ENCODE results near the gene FOXP4.

Gene FOXP4

DNA sequence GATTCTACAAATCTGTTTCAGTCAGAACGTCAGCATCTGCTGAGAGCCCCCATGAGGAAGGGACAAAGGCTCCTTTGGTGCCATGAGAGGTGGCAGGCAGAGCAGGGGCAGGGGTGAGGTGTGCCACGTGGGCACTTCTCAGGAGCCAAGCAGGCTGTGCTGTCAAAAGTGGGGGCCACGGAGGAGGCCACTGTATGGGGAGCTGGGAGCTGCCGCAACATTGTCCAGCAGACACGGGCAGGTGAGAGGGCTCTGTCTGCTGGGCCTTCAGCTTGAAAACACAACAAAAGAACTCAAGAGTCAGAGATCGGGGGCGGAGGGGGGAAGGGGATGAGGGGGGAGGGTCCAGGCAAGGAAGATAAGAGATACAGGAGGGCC lies 21.6 kb upstream of the FOXP4 start:
- H3K9me3 ChIP-seq (ENCODE audit: control insufficient read depth, low read length), result no peaks in the 10 kb centered on the region
- no peaks in the 10 kb centered on the region for H3K36me3 ChIP-seq (ENCODE audit: control insufficient read depth, insufficient read depth, low read length, severe bottlenecking)
- H3K9ac ChIP-seq (ENCODE audit: low read length), result no peak overlapping the region
- no peaks in the 10 kb centered on the region for H3K4me1 ChIP-seq (ENCODE audit: control insufficient read depth, insufficient read depth, low read length)
- H3K4me3 ChIP-seq (ENCODE audit: low read length), result no peak overlapping the region
- H3K27me3 ChIP-seq (replicated peaks; ENCODE audit: control insufficient read depth, insufficient read depth, low read length), result peaks cover 66% of the 10 kb centered on the region
- DNase-seq (ENCODE audit: low read depth), result no peak

DNA sequence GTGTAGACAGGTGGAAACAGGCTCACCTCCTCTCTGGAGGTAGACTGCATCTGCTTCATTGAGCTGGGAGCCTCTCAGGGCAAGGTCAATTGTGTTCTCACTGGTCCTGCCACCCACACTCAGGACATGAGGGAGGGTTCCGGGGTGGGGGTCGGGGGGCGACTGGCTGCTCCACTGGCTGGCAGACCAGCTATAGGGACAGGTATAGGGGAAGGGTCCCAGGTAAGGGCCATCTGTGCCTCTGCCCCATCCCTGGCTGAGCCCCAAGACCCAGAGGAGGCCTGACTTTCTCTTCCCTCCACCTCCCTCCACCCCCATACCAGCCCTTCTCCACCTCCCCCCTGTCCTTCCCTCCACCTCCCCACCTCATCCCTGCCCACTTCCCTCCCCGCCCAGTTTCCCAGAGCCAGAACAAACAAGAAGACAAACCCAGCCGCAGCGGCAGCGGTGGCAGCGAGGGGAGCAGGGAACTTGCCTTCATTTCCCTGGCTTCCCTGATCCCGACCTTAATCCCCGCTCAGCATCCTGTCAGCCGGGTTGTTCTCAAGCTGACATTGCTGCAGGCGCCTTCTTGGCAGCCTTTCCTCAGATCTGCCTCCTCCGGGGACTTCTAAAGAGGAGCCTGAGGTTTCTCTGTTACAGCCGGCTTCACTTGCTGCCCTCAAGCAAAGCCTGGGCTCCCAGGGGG lies 18.3 kb upstream of the FOXP4 start:
- Histone ChIP-seq H3K27me3 (replicated peaks; ENCODE audit: control insufficient read depth, insufficient read depth, low read length) (peaks cover 52% of the 10 kb centered on the region), H3K9me3 (ENCODE audit: control insufficient read depth, low read length) (no peaks in the 10 kb centered on the region), H3K4me1 (ENCODE audit: control insufficient read depth, insufficient read depth, low read length) (peaks cover 14% of the 10 kb centered on the region), H3K4me3 (ENCODE audit: low read length) (no peak overlapping the region), H3K36me3 (ENCODE audit: control insufficient read depth, insufficient read depth, low read length, severe bottlenecking) (no peaks in the 10 kb centered on the region), H3K9ac (ENCODE audit: low read length) (no peak overlapping the region)
- DNase-seq (ENCODE audit: low read depth), result peak; percentile 69

GRCh38 chr6:41528409-41528963 lies 17.7 kb upstream of the FOXP4 start:
- no peak for DNase-seq (ENCODE audit: low read depth)
- peaks cover 14% of the 10 kb centered on the region for H3K4me1 ChIP-seq (ENCODE audit: control insufficient read depth, insufficient read depth, low read length)
- H3K36me3 ChIP-seq (ENCODE audit: control insufficient read depth, insufficient read depth, low read length, severe bottlenecking), result no peaks in the 10 kb centered on the region
- H3K27me3 ChIP-seq (replicated peaks; ENCODE audit: control insufficient read depth, insufficient read depth, low read length), result peaks cover 49% of the 10 kb centered on the region
- no peak overlapping the region for H3K9ac ChIP-seq (ENCODE audit: low read length)
- no peak overlapping the region for H3K4me3 ChIP-seq (ENCODE audit: low read length)
- no peaks in the 10 kb centered on the region for H3K9me3 ChIP-seq (ENCODE audit: control insufficient read depth, low read length)

DNA sequence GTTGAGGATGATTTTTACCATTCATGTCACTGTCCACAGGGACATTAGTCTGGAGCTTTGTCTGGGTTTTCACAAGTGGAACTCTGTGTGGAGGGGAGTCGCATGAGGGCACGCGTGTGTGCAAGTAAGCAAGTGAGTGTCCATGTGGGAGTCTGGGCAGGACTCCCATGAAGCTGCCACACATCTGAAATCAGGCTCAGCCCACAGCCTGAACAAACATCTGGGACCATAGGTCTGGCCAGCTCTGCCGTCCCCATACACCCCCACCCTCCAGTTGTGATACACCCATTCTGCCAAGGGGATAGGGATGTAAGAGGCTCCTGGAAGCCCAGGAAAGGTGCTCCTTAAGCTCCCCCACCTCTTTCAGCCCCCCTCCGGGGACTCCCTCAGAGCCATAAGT lies 17.1 kb upstream of the FOXP4 start:
- no peaks in the 10 kb centered on the region for H3K9me3 ChIP-seq (ENCODE audit: control insufficient read depth, low read length)
- DNase-seq (ENCODE audit: low read depth), result no peak
- H3K27me3 ChIP-seq (replicated peaks; ENCODE audit: control insufficient read depth, insufficient read depth, low read length), result peaks cover 45% of the 10 kb centered on the region
- no peaks in the 10 kb centered on the region for H3K36me3 ChIP-seq (ENCODE audit: control insufficient read depth, insufficient read depth, low read length, severe bottlenecking)
- no peak overlapping the region for H3K4me3 ChIP-seq (ENCODE audit: low read length)
- H3K4me1 ChIP-seq (ENCODE audit: control insufficient read depth, insufficient read depth, low read length), result peaks cover 14% of the 10 kb centered on the region
- no peak overlapping the region for H3K9ac ChIP-seq (ENCODE audit: low read length)

DNA sequence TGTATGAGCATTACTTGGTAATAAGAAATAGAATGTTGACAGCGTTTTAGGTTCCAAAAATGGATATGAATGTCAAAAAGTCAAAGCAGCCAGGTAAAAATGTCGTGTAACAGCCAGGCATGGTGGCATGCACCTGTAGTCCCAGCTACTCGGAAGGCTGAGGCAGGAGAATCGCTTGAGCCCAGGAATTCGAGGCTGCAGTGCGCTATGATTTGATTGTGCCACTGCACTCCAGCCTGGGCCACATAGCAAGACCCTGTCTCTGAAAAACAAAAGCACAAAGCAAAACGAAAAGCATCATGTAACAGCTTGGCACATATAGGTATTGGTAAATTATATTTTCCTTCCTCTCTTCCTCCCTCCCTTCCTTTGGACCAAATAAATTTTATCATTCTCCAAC lies 16.2 kb upstream of the FOXP4 start:
- Histone ChIP-seq H3K4me1 (ENCODE audit: control insufficient read depth, insufficient read depth, low read length) (peaks cover 14% of the 10 kb centered on the region), H3K9ac (ENCODE audit: low read length) (no peak overlapping the region), H3K27me3 (replicated peaks; ENCODE audit: control insufficient read depth, insufficient read depth, low read length) (peaks cover 41% of the 10 kb centered on the region), H3K36me3 (ENCODE audit: control insufficient read depth, insufficient read depth, low read length, severe bottlenecking) (no peaks in the 10 kb centered on the region), H3K9me3 (ENCODE audit: control insufficient read depth, low read length) (no peaks in the 10 kb centered on the region), H3K4me3 (ENCODE audit: low read length) (no peak overlapping the region)
- DNase-seq (ENCODE audit: low read depth), result no peak

DNA sequence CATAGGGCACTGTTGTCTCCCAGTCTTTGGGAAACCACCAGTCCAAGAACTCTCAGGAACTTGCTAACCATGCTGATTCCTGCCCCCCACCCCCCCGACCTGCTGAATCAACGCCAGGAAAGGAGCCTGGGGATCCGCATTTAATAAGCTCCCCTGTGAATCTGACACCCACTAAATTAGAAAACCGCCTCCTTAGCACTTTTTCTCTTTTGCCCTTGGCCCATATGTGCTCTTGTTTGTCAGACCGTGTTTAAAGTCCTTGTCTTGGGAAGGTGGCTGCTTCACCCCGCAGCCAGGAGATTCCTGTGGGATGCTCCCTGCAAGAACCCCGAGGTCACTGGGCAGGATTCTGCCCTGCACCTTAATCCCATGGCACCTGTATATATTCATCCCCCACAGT lies 15.7 kb upstream of the FOXP4 start:
- Histone ChIP-seq H3K36me3 (ENCODE audit: control insufficient read depth, insufficient read depth, low read length, severe bottlenecking) (no peaks in the 10 kb centered on the region), H3K27me3 (replicated peaks; ENCODE audit: control insufficient read depth, insufficient read depth, low read length) (peaks cover 41% of the 10 kb centered on the region), H3K9ac (ENCODE audit: low read length) (no peak overlapping the region), H3K4me3 (ENCODE audit: low read length) (no peak overlapping the region), H3K9me3 (ENCODE audit: control insufficient read depth, low read length) (no peaks in the 10 kb centered on the region), H3K4me1 (ENCODE audit: control insufficient read depth, insufficient read depth, low read length) (peaks cover 14% of the 10 kb centered on the region)
- no peak for DNase-seq (ENCODE audit: low read depth)

GRCh38 chr6:41531016-41531415 lies 15.2 kb upstream of the FOXP4 start:
- H3K36me3 ChIP-seq (ENCODE audit: control insufficient read depth, insufficient read depth, low read length, severe bottlenecking), result no peaks in the 10 kb centered on the region
- no peak for DNase-seq (ENCODE audit: low read depth)
- peaks cover 14% of the 10 kb centered on the region for H3K4me1 ChIP-seq (ENCODE audit: control insufficient read depth, insufficient read depth, low read length)
- no peak overlapping the region for H3K9ac ChIP-seq (ENCODE audit: low read length)
- H3K9me3 ChIP-seq (ENCODE audit: control insufficient read depth, low read length), result no peaks in the 10 kb centered on the region
- no peak overlapping the region for H3K4me3 ChIP-seq (ENCODE audit: low read length)
- peaks cover 41% of the 10 kb centered on the region for H3K27me3 ChIP-seq (replicated peaks; ENCODE audit: control insufficient read depth, insufficient read depth, low read length)

DNA sequence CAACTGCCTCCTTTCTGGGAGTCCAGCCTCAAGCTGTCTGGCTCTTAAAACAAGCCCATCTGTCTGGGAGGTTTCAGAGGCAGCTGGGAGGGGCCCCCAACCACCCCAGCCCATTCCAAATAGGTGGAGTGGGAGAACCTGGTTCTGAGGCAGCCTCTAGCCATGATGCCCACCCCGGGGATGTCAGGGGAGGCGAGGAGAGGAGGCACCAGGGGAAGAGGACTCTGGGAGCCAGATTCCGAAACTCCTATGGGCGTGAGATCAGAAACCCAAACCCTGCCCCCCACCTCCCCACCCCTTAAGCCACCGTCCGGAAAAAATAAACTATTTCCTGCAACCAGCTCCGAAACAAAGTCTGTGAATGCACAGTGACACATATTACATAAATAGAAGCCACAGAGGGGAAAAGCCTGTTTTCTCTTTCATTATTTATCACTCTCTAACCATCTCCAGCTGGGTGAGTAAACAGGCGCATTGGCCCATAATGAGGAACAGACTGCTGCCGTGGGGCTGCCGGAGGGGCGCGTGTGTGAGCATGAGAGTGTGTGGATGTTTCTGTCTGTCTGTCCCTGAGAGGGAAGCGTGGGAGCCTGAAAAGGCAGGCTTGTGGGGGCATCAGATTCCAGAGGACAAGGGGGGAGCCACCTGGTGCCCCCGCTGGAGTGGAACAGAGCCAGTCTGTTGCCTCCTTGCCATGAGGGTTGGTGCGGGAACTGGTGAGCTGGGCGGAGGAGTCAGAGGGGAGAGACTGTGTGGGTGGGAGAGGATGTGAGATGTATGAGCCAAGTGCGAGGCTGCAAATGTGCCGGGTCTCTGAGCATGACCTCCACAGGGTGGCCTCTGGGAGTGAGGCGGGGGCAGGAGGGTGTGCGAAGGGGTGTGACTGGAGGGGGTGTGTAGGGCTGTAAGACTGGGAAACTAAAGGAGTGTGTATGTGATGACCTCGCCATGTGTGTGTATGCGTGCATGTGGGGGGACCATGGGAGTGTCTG lies 14.3 kb upstream of the FOXP4 start:
- H3K4me1 ChIP-seq (ENCODE audit: control insufficient read depth, insufficient read depth, low read length), result peaks cover 14% of the 10 kb centered on the region
- peak overlapping the region; percentile 55 for H3K4me3 ChIP-seq (ENCODE audit: low read length)
- H3K9ac ChIP-seq (ENCODE audit: low read length), result no peak overlapping the region
- H3K9me3 ChIP-seq (ENCODE audit: control insufficient read depth, low read length), result no peaks in the 10 kb centered on the region
- no peaks in the 10 kb centered on the region for H3K36me3 ChIP-seq (ENCODE audit: control insufficient read depth, insufficient read depth, low read length, severe bottlenecking)
- peak; percentile 86 for DNase-seq (ENCODE audit: low read depth)
- peaks cover 39% of the 10 kb centered on the region for H3K27me3 ChIP-seq (replicated peaks; ENCODE audit: control insufficient read depth, insufficient read depth, low read length)

GRCh38 chr6:41535766-41536165 lies 10.4 kb upstream of the FOXP4 start:
- no peak overlapping the region for H3K4me3 ChIP-seq (ENCODE audit: low read length)
- H3K9ac ChIP-seq (ENCODE audit: low read length), result no peak overlapping the region

GRCh38 chr6:41536795-41537758 lies 9.1 kb upstream of the FOXP4 start:
- H3K9ac ChIP-seq (ENCODE audit: low read length), result no peak overlapping the region
- H3K4me1 ChIP-seq (ENCODE audit: control insufficient read depth, insufficient read depth, low read length), result peaks cover 25% of the 10 kb centered on the region
- DNase-seq (ENCODE audit: low read depth), result no peak
- H3K36me3 ChIP-seq (ENCODE audit: control insufficient read depth, insufficient read depth, low read length, severe bottlenecking), result no peaks in the 10 kb centered on the region
- no peak overlapping the region for H3K4me3 ChIP-seq (ENCODE audit: low read length)
- H3K27me3 ChIP-seq (replicated peaks; ENCODE audit: control insufficient read depth, insufficient read depth, low read length), result peaks cover 24% of the 10 kb centered on the region
- no peaks in the 10 kb centered on the region for H3K9me3 ChIP-seq (ENCODE audit: control insufficient read depth, low read length)

More at GRCh38 chr6:41535766-41536165, 10.4 kb upstream of the FOXP4 start:
- Histone ChIP-seq H3K9me3 (ENCODE audit: control insufficient read depth, low read length) (no peaks in the 10 kb centered on the region), H3K36me3 (ENCODE audit: control insufficient read depth, insufficient read depth, low read length, severe bottlenecking) (no peaks in the 10 kb centered on the region), H3K4me1 (ENCODE audit: control insufficient read depth, insufficient read depth, low read length) (peaks cover 34% of the 10 kb centered on the region), H3K27me3 (replicated peaks; ENCODE audit: control insufficient read depth, insufficient read depth, low read length) (peaks cover 24% of the 10 kb centered on the region)
- no peak for DNase-seq (ENCODE audit: low read depth)

All from adipocyte (in vitro differentiated cells).